Sigmoid colon (tissue), 7 donors: ENCODE results near the gene CA14. TPM values are rescaled to one million over a fixed set of nuclear protein-coding genes. Genes with fewer than 3 reads are reported as not detected.

ENCODE experiments used
- DNase-seq: peaks from one replicate; pipeline ENCODE4 v3.0.0-alpha.2; 2019
- H3K27ac ChIP-seq, 4 donors: fragments of 200-600 bp; sonication (generic); one replicate each; pipeline ENCODE4 v1.5.1; 2016 to 2019; ENCODE audit warnings: mild to moderate bottlenecking in 1 of 4
- H3K27me3 ChIP-seq, 3 donors: fragments of 200-600 bp; sonication (generic); one replicate each; pipeline ENCODE4 v1.5.1; 2019; ENCODE audit warnings: mild to moderate bottlenecking in 1 of 3
- H3K36me3 ChIP-seq, 4 donors: fragments of 200-600 bp; sonication (generic); one replicate each; pipeline ENCODE4 v1.5.1; 2016 to 2019
- H3K4me1 ChIP-seq, 4 donors: fragments of 200-600 bp; sonication (generic); one replicate each; pipeline ENCODE4 v1.5.1; 2017 to 2019
- H3K4me3 ChIP-seq, 4 donors: fragments of 200-600 bp; sonication (generic); one replicate each; pipeline ENCODE4 v1.5.1; 2017 to 2019; ENCODE audit warnings: mild to moderate bottlenecking in 2 of 4, moderate library complexity in 1 of 4
- H3K9me3 ChIP-seq, 4 donors: fragments of 200-600 bp in 3 of 4; sonication (generic) in 3 of 4; one replicate each; pipeline versions ENCODE4 v1.5.1 to v1.6.1; 2013 to 2019
- EP300 ChIP-seq, 4 donors: sonication (generic); formaldehyde crosslinking; IDR thresholded peaks; one replicate each; pipeline ENCODE4 v1.6.1; 2017; ENCODE audit warnings: antibody characterized with exemption in 4 of 4
- POLR2A ChIP-seq, 2 donors: fragments of 450-650 bp; IDR thresholded peaks; one replicate each; pipeline ENCODE4 v1.6.1; 2016; ENCODE audit warnings: antibody characterized with exemption in 2 of 2, mild to moderate bottlenecking in 2 of 2, moderate library complexity in 2 of 2
- POLR2AphosphoS5 ChIP-seq, 4 donors: sonication (generic); formaldehyde crosslinking; IDR thresholded peaks; one replicate each; pipeline ENCODE4 v1.6.1; 2017; ENCODE audit warnings: antibody characterized with exemption in 4 of 4
- WGBS, 2 donors: extraction: QIAGEN DNeasy Blood & Tissue Kit; methylation state at CpG; one replicate each; pipeline ENCODE4 v1.1.7; 2013; 5-methylcytosine and 5-hydroxymethylcytosine counted together
- intact Hi-C: fragments of 100-400 bp; cut with DNase I; formaldehyde crosslinking; loops from one replicate; pipeline ENCODE4 v1.15.1; 2023
- polyA plus RNA-seq, 3 donors: library from polyadenylated mRNA; stranded (reverse); fragments of 200-250 nt; gene quantifications; one replicate each; pipeline ENCODE4 v1.2.3, GENCODE V29; 2013
- total RNA-seq, 4 donors: library from RNA; depleted of rRNA; stranded (reverse); fragments of >200 nt; gene quantifications; one replicate each; pipeline ENCODE4 v1.1.0, GENCODE V29; 2016
- TF ChIP-seq, protein P1 (sequence below), 4 experiments: fragments of 450-650 bp in 3 of 4; fragments of 200-600 bp in 1 of 4; IDR thresholded peaks; one replicate each; pipeline ENCODE4 v1.5.1; 2016 to 2019; ENCODE audit warnings: antibody characterized with exemption in 4 of 4, mild to moderate bottlenecking in 3 of 4, moderate library complexity in 2 of 4
- donor health status: healthy with polysubstance abuse.
- donor health status: Bipolar disorder and iron deficiency.
- donor health status: healthy.

CA14 gene
- total and polyA plus RNA-seq, 7 donors, result 0.35 to 4.3 (median 1.4) TPM; not detected in 2

DNA sequence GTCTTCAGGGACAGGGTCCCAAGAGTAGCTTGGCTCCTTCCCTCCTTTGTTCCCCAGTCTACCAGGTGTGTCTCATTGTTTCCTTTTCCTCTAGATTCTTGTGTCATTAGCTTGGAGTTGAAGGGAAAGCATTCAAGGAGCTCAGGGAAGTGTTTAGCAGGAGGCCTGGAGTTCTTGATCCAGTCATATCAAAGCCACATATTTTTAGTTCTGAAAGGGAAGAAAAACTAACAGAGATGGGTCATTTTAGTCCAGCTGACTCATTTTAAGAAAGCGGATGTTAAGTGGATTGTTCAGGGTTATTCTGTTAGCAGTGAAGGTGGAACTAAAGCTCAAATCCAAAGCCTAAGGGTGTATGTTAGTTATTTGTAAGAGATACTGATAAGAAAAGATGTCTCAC lies 15.7 kb downstream of the CA14 start:
- Histone ChIP-seq H3K4me3 (peak overlapping the region in 3 of 4 donors; percentile 22 to 32 (median 25)), H3K36me3 (no peaks in the 10 kb centered on the region), H3K27me3 (no peaks in the 10 kb centered on the region), H3K27ac (peak overlapping the region; percentile 66 to 74 (median 69)), H3K9me3 (no peaks in the 10 kb centered on the region), H3K4me1 (peaks cover 0 to 22% (median 10%) of the 10 kb centered on the region in 4 donors)
- WGBS, 2 donors, result 76 to 90% methylated on average over 1 of the region's 1 CpG
- DNase-seq, result no peak
- TF ChIP-seq POLR2A (IDR thresholded peaks at IDR 0.05) (no peak), EP300 (IDR thresholded peaks at IDR 0.05) (no peak), POLR2AphosphoS5 (IDR thresholded peaks at IDR 0.05) (no peak)
- TF ChIP-seq, protein P1, sequence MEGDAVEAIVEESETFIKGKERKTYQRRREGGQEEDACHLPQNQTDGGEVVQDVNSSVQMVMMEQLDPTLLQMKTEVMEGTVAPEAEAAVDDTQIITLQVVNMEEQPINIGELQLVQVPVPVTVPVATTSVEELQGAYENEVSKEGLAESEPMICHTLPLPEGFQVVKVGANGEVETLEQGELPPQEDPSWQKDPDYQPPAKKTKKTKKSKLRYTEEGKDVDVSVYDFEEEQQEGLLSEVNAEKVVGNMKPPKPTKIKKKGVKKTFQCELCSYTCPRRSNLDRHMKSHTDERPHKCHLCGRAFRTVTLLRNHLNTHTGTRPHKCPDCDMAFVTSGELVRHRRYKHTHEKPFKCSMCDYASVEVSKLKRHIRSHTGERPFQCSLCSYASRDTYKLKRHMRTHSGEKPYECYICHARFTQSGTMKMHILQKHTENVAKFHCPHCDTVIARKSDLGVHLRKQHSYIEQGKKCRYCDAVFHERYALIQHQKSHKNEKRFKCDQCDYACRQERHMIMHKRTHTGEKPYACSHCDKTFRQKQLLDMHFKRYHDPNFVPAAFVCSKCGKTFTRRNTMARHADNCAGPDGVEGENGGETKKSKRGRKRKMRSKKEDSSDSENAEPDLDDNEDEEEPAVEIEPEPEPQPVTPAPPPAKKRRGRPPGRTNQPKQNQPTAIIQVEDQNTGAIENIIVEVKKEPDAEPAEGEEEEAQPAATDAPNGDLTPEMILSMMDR (IDR thresholded peaks at IDR 0.05), result no peak
- intact Hi-C loops, result no loop called here

DNA sequence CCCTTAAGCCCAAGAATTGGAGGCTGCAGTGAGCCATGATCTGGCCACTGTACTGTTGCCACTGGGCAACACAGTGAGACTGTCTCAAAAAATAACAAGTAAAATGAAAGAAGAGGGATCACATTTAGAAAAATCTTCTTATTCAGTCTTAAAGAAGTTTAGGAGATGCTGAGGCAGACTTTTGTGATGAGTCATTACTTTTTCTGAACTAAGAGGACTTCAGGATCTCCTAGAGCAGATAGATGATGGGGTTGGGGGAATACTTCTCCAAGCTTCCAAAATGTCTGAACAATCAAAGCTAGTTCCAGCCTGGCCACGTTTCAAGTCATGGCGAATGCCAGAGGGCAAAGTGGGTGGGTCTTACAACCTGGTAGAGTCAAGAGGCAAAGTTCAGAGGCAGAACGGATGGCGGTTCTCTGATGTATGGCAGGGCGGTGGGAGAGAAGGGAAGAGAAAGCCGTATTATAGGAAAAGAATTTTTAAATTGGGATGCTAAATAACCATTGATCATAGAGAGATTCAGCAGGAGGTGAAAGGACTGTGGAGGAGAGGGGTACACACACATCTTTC lies 22.6 kb downstream of the CA14 start:
- TF ChIP-seq POLR2AphosphoS5 (IDR thresholded peaks at IDR 0.05) (no peak), POLR2A (IDR thresholded peaks at IDR 0.05) (no peak), EP300 (IDR thresholded peaks at IDR 0.05) (no peak)
- TF ChIP-seq, protein P1 (IDR thresholded peaks at IDR 0.05), result no peak
- Histone ChIP-seq H3K27me3 (no peaks in the 10 kb centered on the region), H3K27ac (peak overlapping the region; percentile 94 to 96 (median 95)), H3K4me1 (peaks cover 0 to 34% (median 29%) of the 10 kb centered on the region in 4 donors), H3K4me3 (no peak overlapping the region), H3K36me3 (peaks cover 0 to 18% (median 0%) of the 10 kb centered on the region in 4 donors), H3K9me3 (no peaks in the 10 kb centered on the region)
- no peak for DNase-seq
- intact Hi-C loops, result loop anchor here (5.0 kb wide), 3 partner anchors 42 to 118 kb away; partner anchors contain the start of genes PRPF3 and RPRD2
- WGBS, 2 donors, result 16 to 67% methylated on average over 6 of the region's 6 CpGs

DNA sequence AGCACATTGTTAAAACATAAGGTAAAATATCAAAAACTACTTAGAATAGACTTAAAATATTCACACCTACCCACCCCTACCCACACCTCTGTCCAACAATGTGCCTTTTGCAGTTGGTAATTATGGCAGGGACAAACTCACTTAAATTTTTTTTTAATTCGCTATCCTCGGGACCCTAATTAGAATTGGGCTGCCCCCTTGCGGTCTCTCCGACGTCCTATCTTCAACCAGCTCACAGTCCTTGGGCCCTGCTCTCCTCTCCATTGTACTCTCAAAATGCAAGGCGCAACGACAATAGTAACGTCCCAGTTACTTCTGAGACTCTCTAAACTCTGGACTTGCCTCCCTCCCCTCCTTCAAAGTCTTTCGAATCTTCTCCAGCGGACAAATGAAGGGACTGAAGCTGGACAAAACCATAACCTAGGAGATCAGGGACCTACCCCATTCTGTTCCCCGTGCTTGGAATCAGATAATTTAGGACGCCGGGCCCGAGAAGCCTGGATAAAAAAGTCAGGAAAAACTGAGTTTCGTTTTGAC lies 23.7 kb downstream of the CA14 start:
- H3K27me3 ChIP-seq, result no peaks in the 10 kb centered on the region
- H3K9me3 ChIP-seq, result no peaks in the 10 kb centered on the region
- peak; percentile 89 for DNase-seq
- H3K4me1 ChIP-seq, result peaks cover 0 to 34% (median 29%) of the 10 kb centered on the region in 4 donors
- H3K36me3 ChIP-seq, result peaks cover 0 to 27% (median under 1%) of the 10 kb centered on the region in 4 donors
- 2 to 5% methylated on average over 15 of the region's 15 CpGs for WGBS, 2 donors
- TF ChIP-seq EP300 (IDR thresholded peaks at IDR 0.05), result no peak
- TF ChIP-seq, protein P1 (IDR thresholded peaks at IDR 0.05), result peak; percentile 47 to 87 (median 74)
- TF ChIP-seq POLR2A (IDR thresholded peaks at IDR 0.05), result peak in 1 of 2 donors; percentile 51
- no peak for TF ChIP-seq POLR2AphosphoS5 (IDR thresholded peaks at IDR 0.05)
- intact Hi-C loops, result loop anchor here (1.0 to 5.0 kb wide), 4 partner anchors 25 to 119 kb away; partner anchors contain the start of genes PRPF3 and RPRD2
- H3K4me3 ChIP-seq, result peak overlapping the region; percentile 42 to 71 (median 64)
- peak overlapping the region; percentile 94 to 96 (median 95) for H3K27ac ChIP-seq

DNA sequence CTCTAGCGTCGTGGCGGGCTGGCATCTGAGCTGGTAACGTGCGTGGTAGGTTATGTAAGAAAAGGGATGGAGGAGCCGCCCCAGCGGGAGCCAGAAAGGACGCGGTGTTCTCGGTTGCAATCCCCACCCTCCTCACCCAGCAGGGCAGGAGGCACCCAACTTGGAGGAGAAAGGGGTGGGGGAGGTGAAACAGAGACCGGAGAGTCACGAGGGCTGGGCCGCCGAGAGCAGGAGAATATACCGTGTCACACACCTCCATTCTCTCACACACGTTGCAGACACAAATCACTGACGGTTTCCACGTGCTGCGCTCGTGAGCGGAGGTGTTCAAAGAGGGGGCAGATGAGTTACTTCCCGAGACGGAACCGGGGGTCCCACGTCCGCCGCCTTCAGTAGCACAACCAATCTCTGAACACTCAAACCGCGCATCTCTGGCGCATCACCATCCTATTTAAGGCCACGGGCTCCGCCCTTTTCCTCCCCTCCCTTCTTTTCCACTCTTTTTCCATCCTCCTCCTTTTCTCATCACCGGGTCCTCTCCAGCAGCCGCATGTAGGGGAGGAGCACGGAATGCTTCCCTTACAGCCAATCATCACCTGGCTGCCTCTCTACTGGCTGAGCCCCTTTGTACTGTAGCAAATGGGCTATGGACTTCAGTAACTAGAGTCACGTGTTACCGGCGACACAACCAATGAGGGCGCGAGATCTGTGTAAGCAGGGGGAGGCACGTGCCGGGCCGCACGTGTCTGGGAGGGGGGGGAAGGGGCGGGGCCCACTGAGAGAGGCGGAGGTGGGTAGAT lies 24.4 kb downstream of the CA14 start, which contains the start of gene CIART:
Gene CIART (plus strand): TSS at position 797 of the 800 bp plus-strand sequence. CDS start 714 bp downstream, outside the sequence.
- TF ChIP-seq POLR2A (IDR thresholded peaks at IDR 0.05) (peak; percentile 4 to 7), EP300 (IDR thresholded peaks at IDR 0.05) (peak; percentile 29 to 91 (median 69)), POLR2AphosphoS5 (IDR thresholded peaks at IDR 0.05) (peak; percentile 77 to 86 (median 82))
- TF ChIP-seq, protein P1 (IDR thresholded peaks at IDR 0.05), result no peak
- Histone ChIP-seq H3K9me3 (no peaks in the 10 kb centered on the region), H3K27me3 (no peaks in the 10 kb centered on the region), H3K36me3 (peaks cover 0 to 34% (median 7%) of the 10 kb centered on the region in 4 donors), H3K4me1 (peaks cover 0 to 34% (median 29%) of the 10 kb centered on the region in 4 donors), H3K4me3 (peak within 1 kb of the TSS; percentile 42 to 71 (median 64)), H3K27ac (peak within 1 kb of the TSS; percentile 94 to 96 (median 95))
- 1 to 4% methylated on average over 46 of the region's 46 CpGs for WGBS, 2 donors
- intact Hi-C loops, result loop anchor here (1.0 to 5.0 kb wide), 4 partner anchors 26 to 120 kb away; partner anchors contain the start of genes PRPF3 and RPRD2
- peak; percentile 99 for DNase-seq
